Caki2 (cell line): ENCODE data around the gene STMN1. TPM values are rescaled to one million over a fixed set of nuclear protein-coding genes. Genes with fewer than 3 reads are reported as not detected.

Experiments used
- DNase-seq: peaks from one replicate; pipeline ENCODE4 v3.0.0-alpha.2; 2015; ENCODE audit warnings: low read depth
- in situ Hi-C: cut with HindIII; loops from 2 replicates; pipeline ENCODE4 v1.10.0; 2016; ENCODE audit warnings: low sequenced_read_pairs, low pct_unique_long_range_greater_than_20kb, mixed read lengths
- total RNA-seq: library from RNA; depleted of rRNA; stranded (reverse); fragments of >200 nt; shearing (Covaris generic); gene quantifications from 2 replicates; pipeline ENCODE4 v1.2.3, GENCODE V29; 2014; ENCODE audit warnings: low replicate concordance

STMN1 gene
- total RNA-seq, 1 experiment from 2014 or later, result 65.2 TPM

- in situ Hi-C loops, result no loop called here
- no peak for DNase-seq
Observed at GRCh38 chr1:25900219-25900618, 6.0 kb downstream of the STMN1 start.

DNA sequence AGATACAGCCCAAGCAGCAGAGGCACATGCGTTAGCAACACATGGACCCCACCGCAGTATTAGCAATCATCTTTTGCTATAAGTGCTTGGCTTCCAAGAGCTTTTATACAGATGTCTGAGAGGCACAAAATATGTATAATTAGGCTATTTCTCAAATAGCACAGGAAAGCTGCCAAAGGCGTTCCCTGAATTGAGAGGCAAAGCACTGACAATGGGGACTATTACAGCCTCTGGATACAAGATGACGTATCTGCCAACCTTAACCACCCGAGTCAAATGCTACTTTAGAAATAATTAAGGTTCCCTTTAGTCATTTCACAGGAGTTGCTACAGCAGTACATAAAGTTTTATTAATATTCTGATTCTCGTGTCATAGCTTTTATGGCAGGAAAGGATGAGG lies 6.4 kb downstream of the STMN1 start:
- in situ Hi-C loops, result loop anchor here (25.0 kb wide), 1 partner anchor 88 kb away; the partner anchor contains the start of gene PAFAH2
- DNase-seq, result no peak

- in situ Hi-C loops, result loop anchor here (25.0 kb wide), 1 partner anchor 89 kb away; the partner anchor contains the start of gene PAFAH2
- DNase-seq, result no peak
Observed at GRCh38 chr1:25898223-25899015, 7.8 kb downstream of the STMN1 start.

DNA sequence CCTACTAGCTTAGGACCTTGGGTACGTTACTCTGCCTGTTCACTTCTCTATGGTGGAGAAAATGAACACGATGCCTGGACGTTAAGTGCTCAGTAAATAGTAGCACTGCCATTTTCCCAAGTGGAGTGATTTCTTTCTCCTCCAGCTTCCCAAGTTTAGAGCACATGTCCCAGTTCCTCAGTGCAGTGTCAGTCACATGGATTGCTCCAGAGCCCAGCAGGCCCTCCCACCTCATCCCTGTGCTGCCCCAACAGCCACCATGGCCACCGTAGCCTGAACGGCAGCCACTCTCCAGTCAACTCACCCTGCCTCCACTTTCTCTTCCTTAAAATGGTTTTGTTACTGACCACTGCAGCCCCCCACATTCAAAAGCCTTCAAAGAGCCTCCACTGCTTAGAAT lies 8.5 kb downstream of the STMN1 start:
- DNase-seq, result no peak
- in situ Hi-C loops, result loop anchor here (25.0 kb wide), 1 partner anchor 90 kb away; the partner anchor contains the start of gene PAFAH2

GRCh38 chr1:25896266-25896665 lies 10.0 kb downstream of the STMN1 start:
- no peak for DNase-seq
- in situ Hi-C loops, result loop anchor here (25.0 kb wide), 1 partner anchor 91 kb away; the partner anchor contains the start of gene PAFAH2

DNA sequence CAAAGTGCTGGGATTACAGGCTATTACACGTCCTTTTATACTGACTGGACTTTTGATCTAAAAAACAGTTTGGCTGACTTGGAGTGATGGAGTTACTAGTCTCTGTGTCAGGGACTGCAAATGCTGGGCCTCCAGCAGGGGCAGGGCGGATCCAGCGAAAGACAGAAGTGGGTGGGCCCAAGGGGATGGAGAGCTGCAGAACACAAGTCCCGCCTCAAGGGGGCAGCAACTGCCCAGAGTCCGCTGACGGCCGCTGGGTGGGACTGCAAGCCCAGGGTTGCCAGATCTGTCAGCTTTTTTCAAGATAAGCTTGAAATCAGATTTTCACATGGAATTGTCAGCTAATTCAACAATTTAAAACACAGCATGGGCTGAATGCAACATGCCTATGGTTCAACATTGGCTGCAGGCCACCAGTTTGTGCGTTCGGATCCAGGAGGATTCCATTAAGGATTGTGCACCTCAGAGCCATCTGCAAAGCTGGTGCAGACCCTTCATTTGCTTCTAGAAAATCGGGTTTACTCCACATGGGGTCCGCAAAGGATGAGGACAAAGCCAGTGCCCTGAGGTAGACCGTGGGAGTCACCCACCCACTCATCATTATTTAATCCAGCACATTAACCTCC lies 10.7 kb downstream of the STMN1 start:
- DNase-seq, result peak; percentile 77
- in situ Hi-C loops, result loop anchor here (25.0 kb wide), 1 partner anchor 92 kb away; the partner anchor contains the start of gene PAFAH2

- DNase-seq, result no peak
- in situ Hi-C loops, result loop anchor here (25.0 kb wide), 1 partner anchor 94 kb away; the partner anchor contains the start of gene PAFAH2
Observed at GRCh38 chr1:25893116-25893515, 13.1 kb downstream of the STMN1 start.

GRCh38 chr1:25891606-25892005 lies 14.6 kb downstream of the STMN1 start:
- in situ Hi-C loops, result loop anchor here (25.0 kb wide), 1 partner anchor 96 kb away; the partner anchor contains the start of gene PAFAH2
- DNase-seq, result no peak

DNA sequence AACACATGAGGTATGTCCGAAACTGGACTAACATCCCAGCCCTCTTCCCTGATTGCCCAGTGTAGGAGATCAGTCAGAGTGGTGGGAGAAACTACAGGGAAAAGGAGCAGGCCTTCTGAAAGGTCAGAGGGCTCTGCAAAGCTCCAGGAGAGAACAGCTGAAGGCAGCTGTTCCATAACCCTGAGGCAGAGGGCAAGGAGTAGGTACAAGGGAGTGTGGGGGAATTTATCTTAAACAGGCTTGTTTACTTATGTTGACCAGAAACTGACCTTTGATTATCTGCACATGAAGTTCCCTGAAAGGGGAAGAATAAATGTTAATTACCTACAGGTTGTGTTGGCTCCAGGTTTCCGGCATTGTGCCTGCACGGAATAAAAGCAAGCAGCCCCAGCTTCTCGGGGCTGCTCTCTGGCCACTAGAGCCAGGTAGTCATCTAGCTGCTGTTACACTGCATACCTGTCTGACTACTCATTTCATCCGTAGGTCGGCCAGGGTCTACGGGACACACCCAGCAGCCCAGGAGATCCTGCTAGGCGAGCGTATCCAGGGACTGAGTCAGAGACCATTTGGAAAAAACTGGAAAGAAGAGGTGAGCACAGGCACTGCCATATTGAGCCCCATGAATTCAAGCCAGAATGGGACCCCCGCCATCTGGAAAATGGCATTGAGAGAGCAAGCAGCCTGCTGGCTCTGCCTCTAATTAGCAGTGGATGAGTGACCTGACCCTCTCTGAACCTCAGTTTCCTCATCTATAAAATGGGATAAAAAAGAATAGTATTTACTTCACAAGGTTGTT lies 15.8 kb downstream of the STMN1 start:
- in situ Hi-C loops, result loop anchor here (25.0 kb wide), 1 partner anchor 97 kb away; the partner anchor contains the start of gene PAFAH2
- DNase-seq, result peak; percentile 72

DNA sequence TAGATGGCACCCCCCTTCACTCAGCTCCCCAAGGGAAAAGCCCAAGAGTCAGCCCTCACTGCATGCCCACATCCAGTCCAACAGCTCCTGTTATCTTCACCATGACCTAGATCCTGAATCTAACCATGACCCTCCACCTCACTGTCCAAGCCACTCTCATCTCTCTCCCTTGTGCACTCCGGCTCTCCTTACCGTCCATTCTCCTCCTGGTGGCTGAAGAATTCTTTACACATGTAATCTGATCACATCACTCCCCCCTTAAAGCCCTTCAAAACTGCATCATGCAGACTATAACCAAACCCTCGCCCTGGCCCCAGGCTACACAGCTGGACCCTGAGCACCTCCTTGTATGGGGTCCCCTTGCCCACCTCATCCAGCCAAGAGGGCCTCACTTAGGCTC lies 16.7 kb downstream of the STMN1 start:
- DNase-seq, result no peak
- in situ Hi-C loops, result loop anchor here (25.0 kb wide), 1 partner anchor 98 kb away; the partner anchor contains the start of gene PAFAH2

DNA sequence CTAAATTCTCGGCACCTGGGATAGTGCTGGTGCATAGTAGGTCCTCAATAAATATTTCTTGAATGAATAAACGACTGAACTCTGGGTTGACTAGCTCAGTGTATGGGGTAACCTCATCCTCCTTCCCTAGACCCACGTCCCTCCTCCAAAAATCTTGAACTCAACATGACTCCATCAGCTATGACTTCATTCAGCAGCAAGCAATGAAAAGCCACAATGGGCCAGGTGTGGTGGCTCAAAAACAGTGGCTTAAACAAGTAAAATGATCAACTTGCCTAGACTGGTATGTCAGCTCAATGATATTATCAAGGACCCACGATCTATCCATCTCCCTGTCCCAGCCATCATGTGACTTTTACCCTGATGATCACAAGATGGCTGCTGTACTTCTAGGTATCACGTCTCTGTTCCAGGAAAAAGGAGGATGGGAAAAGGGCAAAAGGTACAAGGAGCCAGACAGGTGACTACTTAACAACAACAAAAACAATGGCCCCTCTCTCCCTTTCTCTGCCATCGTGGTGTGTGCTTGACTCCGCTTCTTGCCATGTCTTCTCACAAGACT lies 17.7 kb downstream of the STMN1 start:
- in situ Hi-C loops, result loop anchor here (25.0 kb wide), 1 partner anchor 99 kb away; the partner anchor contains the start of gene PAFAH2
- DNase-seq, result no peak

GRCh38 chr1:25885602-25886001 lies 20.6 kb downstream of the STMN1 start:
- in situ Hi-C loops, result loop anchor here (25.0 kb wide), 1 partner anchor 102 kb away; the partner anchor contains the start of gene PAFAH2
- DNase-seq, result no peak

DNA sequence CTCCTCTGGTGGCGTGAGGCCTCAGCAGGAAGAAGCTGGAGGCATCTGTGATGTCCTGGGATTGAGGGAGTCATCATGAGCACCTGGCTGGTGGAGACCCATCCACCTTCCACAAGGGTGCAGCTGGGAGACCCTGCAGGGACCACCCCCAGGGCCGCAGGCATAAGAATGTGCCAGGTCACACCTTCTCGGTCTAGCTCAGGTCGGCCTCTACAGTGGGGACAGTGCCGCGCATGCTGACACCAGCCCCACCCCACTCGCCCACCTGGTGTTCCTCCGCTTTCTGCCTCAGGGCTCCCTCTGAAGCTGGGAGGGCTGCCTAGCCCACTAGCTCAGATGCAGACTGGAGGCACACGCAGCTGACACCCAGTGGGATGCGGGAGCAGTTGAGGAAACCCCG lies 25.0 kb downstream of the STMN1 start:
- DNase-seq, result no peak
- in situ Hi-C loops, result loop anchor here (25.0 kb wide), 1 partner anchor 106 kb away; the partner anchor contains the start of gene PAFAH2

DNA sequence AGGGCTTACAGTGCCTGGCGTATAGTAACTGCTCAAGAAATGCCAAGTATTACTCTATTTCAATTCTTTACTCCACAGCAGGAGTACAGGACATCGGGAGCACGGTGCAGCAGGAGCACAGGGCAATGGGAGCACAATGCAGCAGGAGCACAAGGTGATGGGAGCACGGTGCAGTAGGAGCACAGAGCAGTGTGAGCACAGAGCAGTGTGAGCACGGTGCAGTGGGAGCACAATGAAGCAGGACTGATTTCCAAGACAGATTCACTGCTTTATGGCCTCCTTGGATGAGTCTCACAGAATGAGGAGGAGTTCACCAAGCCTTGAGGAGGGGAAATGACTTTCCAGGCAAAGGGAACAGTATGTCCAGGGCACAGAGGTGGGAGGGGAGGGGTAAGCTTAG lies 25.7 kb downstream of the STMN1 start:
- in situ Hi-C loops, result loop anchor here (25.0 kb wide), 1 partner anchor 107 kb away; the partner anchor contains the start of gene PAFAH2
- no peak for DNase-seq

GRCh38 chr1:25879675-25880074 lies 26.5 kb downstream of the STMN1 start:
- in situ Hi-C loops, result loop anchor here (25.0 kb wide), 1 partner anchor 108 kb away; the partner anchor contains the start of gene PAFAH2

GRCh38 chr1:25878690-25879089 lies 27.5 kb downstream of the STMN1 start:
- in situ Hi-C loops, result loop anchor here (25.0 kb wide), 1 partner anchor 109 kb away; the partner anchor contains the start of gene PAFAH2

More at GRCh38 chr1:25879675-25880074, 26.5 kb downstream of the STMN1 start:
- DNase-seq, result no peak

DNA sequence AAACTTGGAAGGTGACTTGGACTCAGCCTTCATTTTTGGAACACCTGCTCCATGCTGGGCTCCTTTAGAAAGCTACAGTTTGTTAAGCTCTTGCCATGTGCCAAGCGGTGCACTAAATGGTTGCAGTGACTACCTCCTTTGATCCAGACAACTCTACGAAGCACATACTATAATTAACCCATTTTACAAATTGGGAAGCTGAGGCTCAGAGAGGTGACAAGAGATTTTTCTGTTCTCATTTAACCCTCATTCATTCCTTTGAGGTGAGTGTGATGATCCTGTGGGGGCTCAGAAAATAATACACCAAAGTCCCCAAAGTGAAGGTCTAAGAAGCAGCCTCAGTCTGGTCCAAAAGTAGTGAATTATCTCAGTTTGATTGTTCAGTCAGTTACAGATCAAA lies 29.1 kb downstream of the STMN1 start:
- no peak for DNase-seq
- in situ Hi-C loops, result loop anchor here (25.0 kb wide), 1 partner anchor 110 kb away; the partner anchor contains the start of gene PAFAH2

More at GRCh38 chr1:25878690-25879089, 27.5 kb downstream of the STMN1 start:
- DNase-seq, result no peak
